ENCODE results near the gene CFAP77. TPM values are rescaled to one million over a fixed set of nuclear protein-coding genes. Genes with fewer than 3 reads are reported as not detected.

Gene CFAP77
- total RNA-seq, 1 donor from 2014 or later = 2.0 TPM

- intact Hi-C loops (cut with DNase I) = no loop called here
- no peak for ATAC-seq (ENCODE audit: poor library complexity)
- no peak for DNase-seq
Measured at GRCh38 chr9:132439153-132439552, 29.1 kb downstream of the CFAP77 start.

DNA sequence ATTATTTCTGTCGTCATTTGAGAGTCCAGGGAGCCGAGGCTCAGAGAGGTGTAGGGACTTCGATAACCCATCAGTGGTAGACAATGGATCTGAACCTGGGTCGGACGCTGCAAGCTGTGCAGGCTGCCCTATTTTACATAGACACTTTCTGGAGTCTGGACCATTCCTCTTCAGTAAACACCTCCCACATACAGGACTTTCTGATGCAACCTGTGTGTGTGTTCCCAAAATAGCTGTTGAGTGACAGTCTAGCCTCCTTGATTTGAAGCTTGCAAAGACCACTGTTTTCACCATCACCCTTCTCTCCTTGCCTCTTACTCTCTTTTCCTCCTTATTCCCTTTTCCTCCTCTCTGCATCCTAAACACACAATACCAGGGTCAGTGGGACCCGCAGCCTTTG, 30.7 kb downstream of the CFAP77 start:
- DNase-seq (no peak), ATAC-seq (ENCODE audit: poor library complexity) (no peak)
- intact Hi-C loops (cut with DNase I) = no loop called here

DNA sequence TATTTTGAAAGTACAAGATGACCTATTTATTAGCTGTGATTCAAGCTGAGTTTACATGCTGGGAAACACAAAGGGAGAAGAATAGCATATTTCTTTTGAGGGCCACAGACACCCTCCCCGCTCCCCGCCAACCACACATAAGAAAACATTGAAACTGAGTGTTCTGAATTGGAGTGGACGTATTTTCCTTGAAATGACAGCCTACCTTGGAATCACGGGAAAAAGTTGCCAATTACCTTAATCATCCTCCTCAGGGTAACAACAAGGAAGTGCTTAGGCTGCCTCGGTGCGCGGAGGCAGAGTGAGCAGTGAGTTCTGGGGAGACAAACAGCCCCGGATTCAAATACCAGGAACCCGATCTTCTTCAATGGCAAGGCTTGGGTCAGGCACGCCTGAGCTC, 31.4 kb downstream of the CFAP77 start:
- intact Hi-C loops (cut with DNase I) = no loop called here
- ATAC-seq (ENCODE audit: poor library complexity) = no peak

GRCh38 chr9:132443951-132444607, 34.1 kb downstream of the CFAP77 start:
- DNase-seq (no peak), ATAC-seq (ENCODE audit: poor library complexity) (no peak)
- intact Hi-C loops (cut with DNase I) = no loop called here

More for the DNA sequence above, 31.4 kb downstream of the CFAP77 start:
- DNase-seq = no peak

GRCh38 chr9:132446887-132447286, 36.9 kb downstream of the CFAP77 start:
- intact Hi-C loops (cut with DNase I) = no loop called here
- ATAC-seq (ENCODE audit: poor library complexity) (no peak), DNase-seq (no peak)

GRCh38 chr9:132447346-132447745, 37.3 kb downstream of the CFAP77 start:
- DNase-seq (no peak), ATAC-seq (ENCODE audit: poor library complexity) (no peak)
- intact Hi-C loops (cut with DNase I) = no loop called here

DNA sequence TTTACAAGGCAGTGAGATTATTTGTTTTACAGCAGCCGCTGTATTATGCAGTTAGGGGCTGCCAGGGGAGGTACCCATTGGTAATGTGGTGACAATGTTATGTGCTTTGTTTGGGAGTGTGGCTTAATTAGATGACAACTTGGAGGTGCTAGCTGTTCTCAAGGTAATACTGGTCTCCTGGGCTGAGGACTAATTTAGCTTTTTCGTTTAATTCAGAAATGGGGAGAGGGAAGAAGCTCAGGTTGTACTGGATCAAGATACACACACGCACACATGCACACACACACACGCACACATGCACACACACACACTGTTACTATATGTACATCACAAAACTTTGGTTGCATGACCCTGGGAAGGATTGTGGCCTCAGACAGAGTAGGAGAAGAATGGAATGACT, 37.9 kb downstream of the CFAP77 start:
- DNase-seq = no peak
- intact Hi-C loops (cut with DNase I) = no loop called here
- ATAC-seq (ENCODE audit: poor library complexity) = no peak

DNA sequence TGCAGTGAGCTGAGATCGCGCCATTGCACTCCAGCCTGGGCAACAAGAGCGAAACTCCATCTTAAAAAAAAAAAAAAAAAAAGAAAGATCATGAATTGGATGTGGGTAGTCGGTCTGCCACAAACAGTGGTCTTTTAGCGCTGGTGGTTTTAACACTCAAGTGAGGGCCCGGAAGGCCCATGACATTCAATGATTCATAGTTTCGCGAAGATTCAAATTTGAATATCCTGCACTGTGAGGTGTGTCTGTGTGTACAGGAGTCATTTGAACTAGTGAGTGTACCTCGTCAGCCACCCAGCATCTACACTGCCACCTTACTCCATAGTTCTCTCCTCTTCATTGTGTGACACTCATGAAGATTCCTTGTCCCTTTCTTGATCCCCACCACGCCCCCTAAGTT, 41.3 kb downstream of the CFAP77 start:
- intact Hi-C loops (cut with DNase I) = no loop called here
- ATAC-seq (ENCODE audit: poor library complexity) (no peak), DNase-seq (no peak)

- ATAC-seq (ENCODE audit: poor library complexity) (no peak), DNase-seq (no peak)
- intact Hi-C loops (cut with DNase I) = no loop called here
Measured at GRCh38 chr9:132456241-132456640, 46.2 kb downstream of the CFAP77 start.

GRCh38 chr9:132457504-132458236, 47.7 kb downstream of the CFAP77 start:
- no peak for ATAC-seq (ENCODE audit: poor library complexity)
- intact Hi-C loops (cut with DNase I) = no loop called here

DNA sequence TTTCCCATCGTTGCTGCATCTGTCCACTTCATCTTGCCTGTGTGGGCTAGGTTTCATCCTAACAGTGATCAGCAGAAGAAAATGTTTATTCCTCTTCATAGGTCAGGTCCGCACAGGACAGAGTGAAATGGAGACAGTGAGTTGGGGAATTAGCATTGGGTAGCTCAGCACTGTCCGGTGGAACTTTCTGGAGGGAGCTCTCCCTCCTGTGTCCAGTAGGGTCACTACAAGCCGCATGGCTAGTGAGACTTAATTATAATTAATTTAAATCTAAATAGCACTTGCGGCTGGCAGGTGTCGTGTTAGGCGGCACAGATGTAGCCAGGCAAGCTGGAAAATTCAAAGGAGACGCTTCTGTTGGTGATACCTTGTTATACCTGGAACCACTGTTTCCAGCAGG, 48.4 kb downstream of the CFAP77 start:
- DNase-seq (no peak), ATAC-seq (ENCODE audit: poor library complexity) (no peak)
- intact Hi-C loops (cut with DNase I) = no loop called here

More at GRCh38 chr9:132457504-132458236, 47.7 kb downstream of the CFAP77 start:
- no peak for DNase-seq

GRCh38 chr9:132459661-132460060, 49.6 kb downstream of the CFAP77 start:
- DNase-seq = no peak
- no peak for ATAC-seq (ENCODE audit: poor library complexity)
- intact Hi-C loops (cut with DNase I) = no loop called here

- DNase-seq (no peak), ATAC-seq (ENCODE audit: poor library complexity) (no peak)
- intact Hi-C loops (cut with DNase I) = no loop called here
Measured at GRCh38 chr9:132460240-132460639, 50.2 kb downstream of the CFAP77 start.

DNA sequence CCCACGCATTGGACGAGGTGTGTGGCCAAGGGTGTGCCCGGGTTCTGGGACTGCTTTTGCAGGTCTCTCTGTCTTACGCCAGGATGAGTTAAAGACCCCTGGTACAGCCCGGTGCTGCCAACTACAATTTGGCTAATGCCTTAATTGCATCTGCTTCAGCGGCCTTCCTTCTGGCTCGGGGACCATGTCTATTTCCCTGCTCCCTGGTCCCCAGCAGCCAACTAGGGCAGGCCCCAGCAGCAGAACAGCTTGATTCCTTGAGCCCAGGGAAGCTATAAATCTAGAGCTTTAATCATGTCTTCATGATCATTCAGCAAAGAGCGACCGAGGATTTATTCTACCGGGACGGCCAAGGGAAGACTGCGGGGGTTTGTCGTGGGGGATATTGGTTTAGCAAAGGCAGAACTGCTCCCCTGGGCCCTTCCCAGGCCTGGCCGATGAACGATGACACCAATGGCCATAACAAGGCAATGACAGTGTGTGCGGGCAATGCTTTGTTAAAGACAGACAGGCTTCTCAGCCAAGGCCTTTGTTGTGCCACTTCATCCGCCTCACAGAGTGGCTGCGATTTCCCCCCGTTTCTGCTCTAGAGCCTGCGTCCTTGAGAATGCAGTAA, 51.4 kb downstream of the CFAP77 start:
- DNase-seq = no peak
- no peak for ATAC-seq (ENCODE audit: poor library complexity)
- intact Hi-C loops (cut with DNase I) = no loop called here

DNA sequence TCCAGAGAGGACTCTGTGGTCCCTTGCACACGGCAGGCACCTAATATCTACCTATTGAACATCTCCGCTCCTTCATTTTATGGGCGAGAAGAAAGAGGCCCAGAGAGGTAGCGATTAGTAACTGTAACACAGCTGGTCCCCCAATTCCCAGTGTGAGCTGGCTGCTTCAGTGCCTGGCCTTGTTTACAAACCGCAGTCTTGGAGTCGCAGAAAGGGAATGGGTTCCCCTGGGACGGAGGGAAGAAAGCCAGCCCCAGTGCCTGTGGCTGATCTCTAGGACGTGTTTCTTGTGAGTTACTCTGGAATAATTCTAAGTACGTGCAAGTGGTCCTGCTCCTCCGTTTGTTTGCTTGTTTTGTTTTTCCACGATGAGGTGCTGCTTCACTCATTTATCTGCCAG, 52.0 kb downstream of the CFAP77 start:
- DNase-seq = peak; percentile 10
- ATAC-seq (ENCODE audit: poor library complexity) = no peak
- intact Hi-C loops (cut with DNase I) = no loop called here

- intact Hi-C loops (cut with DNase I) = no loop called here
- DNase-seq = no peak
- ATAC-seq (ENCODE audit: poor library complexity) = no peak
Measured at GRCh38 chr9:132464547-132464946, 54.5 kb downstream of the CFAP77 start.

GRCh38 chr9:132465131-132465635, 55.2 kb downstream of the CFAP77 start:
- intact Hi-C loops (cut with DNase I) = no loop called here
- no peak for DNase-seq

GRCh38 chr9:132472199-132472598, 62.2 kb downstream of the CFAP77 start:
- DNase-seq (no peak), ATAC-seq (ENCODE audit: poor library complexity) (peak; percentile 83)
- intact Hi-C loops (cut with DNase I) = no loop called here

More at GRCh38 chr9:132465131-132465635, 55.2 kb downstream of the CFAP77 start:
- no peak for ATAC-seq (ENCODE audit: poor library complexity)

- intact Hi-C loops (cut with DNase I) = no loop called here
- no peak for DNase-seq
Measured at GRCh38 chr9:132472599-132472998, 62.6 kb downstream of the CFAP77 start.

GRCh38 chr9:132474253-132474652, 64.2 kb downstream of the CFAP77 start:
- intact Hi-C loops (cut with DNase I) = no loop called here

More at GRCh38 chr9:132472599-132472998, 62.6 kb downstream of the CFAP77 start:
- no peak for ATAC-seq (ENCODE audit: poor library complexity)

More at GRCh38 chr9:132474253-132474652, 64.2 kb downstream of the CFAP77 start:
- ATAC-seq (ENCODE audit: poor library complexity) (no peak), DNase-seq (no peak)

Data from Right ventricle myocardium superior (tissue), 1 donor.